Esophagus muscularis mucosa (tissue), 3 donors: ENCODE results near the gene PIH1D1.

ENCODE experiments used
- CTCF ChIP-seq, 3 experiments: fragments of 200-600 bp in 2 of 3; fragments of 450-650 bp in 1 of 3; sonication (generic) in 2 of 3; IDR thresholded peaks; one replicate each; pipeline ENCODE4 v1.5.1; 2017 to 2019; ENCODE audit warnings: antibody characterized with exemption in 3 of 3, mild to moderate bottlenecking in 2 of 3, moderate library complexity in 1 of 3
- POLR2A ChIP-seq: fragments of 450-650 bp; IDR thresholded peaks from one replicate; pipeline ENCODE4 v1.6.1; 2017; ENCODE audit warnings: antibody characterized with exemption, moderate library complexity, mild to moderate bottlenecking, low read depth

GRCh38 chr19:49488863-49489537, 37.4 kb upstream of the PIH1D1 start:
- TF ChIP-seq POLR2A = no peak
- no peak for TF ChIP-seq CTCF (IDR thresholded peaks at IDR 0.05)
